Measurements from ENCODE around the gene RAMACL.
"Not testable (repeated sequence)": the region's sequence is repeated elsewhere in the genome, so short reads cannot be mapped to it uniquely, and the experiment has no call there.

The RAMACL gene

GRCh38 chr6:166586424-166587156 is at the start of gene RAMACL:
RAMACL (minus strand) TSS chr6:166586678; CDS start chr6:166586477, 201 bp downstream.
- no peak for DNase-seq

GRCh38 chr6:166635013-166635970 is 48.8 kb upstream of the RAMACL start:
- no peak for DNase-seq

GRCh38 chr6:166634581-166634980 is 48.1 kb upstream of the RAMACL start:
- not testable (repeated sequence) for DNase-seq

GRCh38 chr6:166633732-166634535 is 47.5 kb upstream of the RAMACL start:
- DNase-seq, result no peak

- no peak for DNase-seq
These were observed 46.3 kb upstream of the RAMACL start for GRCh38 chr6:166632731-166633130.

GRCh38 chr6:166630462-166630861 is 44.0 kb upstream of the RAMACL start:
- no peak for DNase-seq

- peak; percentile 80 for DNase-seq
These were observed 43.1 kb upstream of the RAMACL start for GRCh38 chr6:166629628-166630027.

- peak; percentile 29 for DNase-seq
These were observed 41.7 kb upstream of the RAMACL start for GRCh38 chr6:166627875-166628801.

- DNase-seq, result peak; percentile 100
These were observed 40.8 kb upstream of the RAMACL start, which contains the start of gene RPS6KA2 for GRCh38 chr6:166627033-166627874. RPS6KA2 (minus strand) TSS chr6:166627251; CDS start chr6:166627019, 232 bp downstream.

- DNase-seq, result peak; percentile 49
These were observed 39.9 kb upstream of the RAMACL start for GRCh38 chr6:166626177-166627032.

GRCh38 chr6:166625356-166625755 is 38.9 kb upstream of the RAMACL start:
- peak; percentile 68 for DNase-seq

- peak; percentile 92 for DNase-seq
These were observed 37.8 kb upstream of the RAMACL start for GRCh38 chr6:166624275-166624674.

GRCh38 chr6:166623318-166623717 is 36.8 kb upstream of the RAMACL start:
- DNase-seq, result no peak

GRCh38 chr6:166621114-166621540 is 34.6 kb upstream of the RAMACL start:
- DNase-seq, result no peak

- DNase-seq, result no peak
These were observed 34.1 kb upstream of the RAMACL start for GRCh38 chr6:166620478-166621113.

GRCh38 chr6:166619912-166620311 is 33.4 kb upstream of the RAMACL start:
- peak; percentile 100 for DNase-seq

- peak; percentile 96 for DNase-seq
These were observed 32.6 kb upstream of the RAMACL start for GRCh38 chr6:166618866-166619761.

- DNase-seq, result no peak
These were observed 31.8 kb upstream of the RAMACL start for GRCh38 chr6:166618251-166618650.
